Coronary artery (tissue), 2 donors: ENCODE measurements around the gene CXCL12.

ENCODE experiments used
- DNase-seq: peaks from one replicate; pipeline ENCODE4 v3.0.0-alpha.2; 2017; ENCODE audit warnings: low spot score
- H3K27ac ChIP-seq, 2 donors: fragments of 200-600 bp; sonication (generic); one replicate each; pipeline ENCODE4 v1.5.1; 2016 to 2019
- H3K4me3 ChIP-seq: fragments of 200-600 bp; sonication (generic); 2 replicates; pipeline ENCODE4 v1.5.1; 2016; ENCODE audit warnings: mild to moderate bottlenecking, moderate library complexity
- TF ChIP-seq, protein P1 (sequence below): fragments of 200-600 bp; sonication (generic); IDR thresholded peaks from one replicate; pipeline ENCODE4 v1.5.1; 2019; ENCODE audit warnings: antibody characterized with exemption

CXCL12 gene

DNA sequence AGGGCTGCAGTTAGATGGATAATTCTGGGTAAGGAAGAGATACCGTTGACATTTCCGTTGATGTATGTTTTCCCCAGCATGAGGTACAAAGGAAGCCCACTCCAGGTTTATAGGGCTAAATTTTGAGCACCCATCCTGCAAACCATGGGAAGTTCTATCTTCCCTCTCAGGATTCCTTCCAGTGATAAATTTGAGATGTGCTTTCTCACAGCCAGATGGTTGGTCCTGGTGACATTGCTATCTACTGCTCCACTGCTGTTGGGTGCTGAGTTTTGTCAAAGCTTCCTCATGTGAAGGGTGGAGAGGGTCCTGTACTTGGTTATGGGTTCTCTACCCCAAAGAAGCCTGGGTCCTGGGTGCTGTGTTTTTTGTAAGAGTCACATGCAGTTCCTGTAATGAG is 57.4 kb downstream of the CXCL12 start:
- TF ChIP-seq, protein P1, sequence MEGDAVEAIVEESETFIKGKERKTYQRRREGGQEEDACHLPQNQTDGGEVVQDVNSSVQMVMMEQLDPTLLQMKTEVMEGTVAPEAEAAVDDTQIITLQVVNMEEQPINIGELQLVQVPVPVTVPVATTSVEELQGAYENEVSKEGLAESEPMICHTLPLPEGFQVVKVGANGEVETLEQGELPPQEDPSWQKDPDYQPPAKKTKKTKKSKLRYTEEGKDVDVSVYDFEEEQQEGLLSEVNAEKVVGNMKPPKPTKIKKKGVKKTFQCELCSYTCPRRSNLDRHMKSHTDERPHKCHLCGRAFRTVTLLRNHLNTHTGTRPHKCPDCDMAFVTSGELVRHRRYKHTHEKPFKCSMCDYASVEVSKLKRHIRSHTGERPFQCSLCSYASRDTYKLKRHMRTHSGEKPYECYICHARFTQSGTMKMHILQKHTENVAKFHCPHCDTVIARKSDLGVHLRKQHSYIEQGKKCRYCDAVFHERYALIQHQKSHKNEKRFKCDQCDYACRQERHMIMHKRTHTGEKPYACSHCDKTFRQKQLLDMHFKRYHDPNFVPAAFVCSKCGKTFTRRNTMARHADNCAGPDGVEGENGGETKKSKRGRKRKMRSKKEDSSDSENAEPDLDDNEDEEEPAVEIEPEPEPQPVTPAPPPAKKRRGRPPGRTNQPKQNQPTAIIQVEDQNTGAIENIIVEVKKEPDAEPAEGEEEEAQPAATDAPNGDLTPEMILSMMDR = no peak
- Histone ChIP-seq H3K27ac (no peak overlapping the region), H3K4me3 (no peak overlapping the region)
- DNase-seq = no peak
